ENCODE measurements around the gene FBXL7.

Gene FBXL7

DNA sequence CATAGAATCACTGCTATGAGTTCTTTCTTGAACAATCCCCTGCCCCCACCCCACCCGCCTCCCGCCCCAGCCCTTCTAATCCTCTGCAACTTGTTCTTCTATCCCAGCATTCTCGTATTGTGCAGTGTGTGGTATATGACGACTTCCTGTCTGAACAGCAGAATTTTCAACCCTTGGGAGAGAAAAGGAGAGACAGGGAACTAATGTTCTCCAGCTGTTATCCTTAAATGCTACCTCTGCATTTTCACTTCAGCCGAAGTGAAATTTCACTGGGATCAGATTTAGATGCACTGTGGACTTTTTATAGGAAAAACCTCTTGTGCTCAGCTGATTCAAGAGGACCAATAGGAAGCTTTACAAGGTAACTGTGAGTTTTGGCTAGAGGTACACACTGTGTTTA, 2.2 kb downstream of the FBXL7 start:
- no peak for DNase-seq

DNA sequence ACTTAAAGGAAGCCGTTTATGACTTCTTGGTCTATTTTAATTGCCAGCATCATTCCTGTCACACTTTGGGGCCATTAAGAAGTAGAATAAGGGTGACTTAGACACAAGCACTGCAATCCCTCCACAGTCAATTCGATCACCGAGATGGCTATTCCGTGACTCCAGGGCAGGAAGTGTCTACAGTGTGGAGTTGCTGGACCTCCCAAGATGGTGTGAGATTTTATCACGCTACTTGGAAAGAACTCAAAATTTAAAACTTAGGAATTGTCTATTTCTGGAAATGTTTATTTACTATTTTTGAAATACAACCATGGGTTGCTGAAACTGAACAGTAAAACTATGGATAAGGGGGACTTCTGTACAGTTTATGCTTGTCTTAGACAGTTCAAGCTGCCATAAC, 6.2 kb downstream of the FBXL7 start:
- no peak for DNase-seq

DNA sequence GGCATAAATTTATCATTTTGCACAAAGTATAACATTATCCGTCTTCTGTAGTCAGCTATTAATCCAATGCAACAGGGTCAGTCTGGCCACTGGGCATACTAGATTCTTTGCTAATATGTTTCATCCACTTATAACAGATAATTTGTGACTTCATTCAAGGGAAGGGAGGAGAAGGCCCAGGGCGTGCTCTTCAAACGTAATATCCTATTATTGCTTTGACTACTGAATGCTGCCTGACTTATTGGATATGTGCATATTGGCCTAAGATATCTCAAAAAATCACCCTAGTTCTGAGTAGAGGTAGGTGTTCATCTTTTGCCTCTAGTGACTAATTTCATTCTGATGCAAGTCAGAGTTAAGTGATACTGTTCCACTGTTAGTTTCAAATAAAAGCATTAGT, 6.9 kb downstream of the FBXL7 start:
- no peak for DNase-seq

DNA sequence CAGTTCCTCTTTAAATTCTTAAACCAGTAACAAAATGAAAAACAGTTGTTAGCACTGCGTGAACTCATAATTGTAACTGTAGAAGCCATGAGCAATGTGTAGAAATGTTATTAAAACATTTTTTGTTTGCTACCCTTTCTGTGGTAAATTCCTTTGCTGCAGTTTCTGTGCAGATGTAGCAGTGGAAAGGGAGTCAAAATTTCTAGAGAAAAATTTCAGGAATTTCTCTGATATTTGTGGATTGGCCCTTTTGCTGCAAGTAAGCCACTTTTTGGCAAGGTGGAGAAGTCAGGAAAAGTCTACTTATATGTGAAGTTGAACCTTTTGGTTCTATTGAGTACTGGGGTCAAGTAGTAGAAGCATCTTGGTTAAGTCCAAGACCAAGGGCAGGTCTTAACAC, 10.1 kb downstream of the FBXL7 start:
- no peak for DNase-seq

DNA sequence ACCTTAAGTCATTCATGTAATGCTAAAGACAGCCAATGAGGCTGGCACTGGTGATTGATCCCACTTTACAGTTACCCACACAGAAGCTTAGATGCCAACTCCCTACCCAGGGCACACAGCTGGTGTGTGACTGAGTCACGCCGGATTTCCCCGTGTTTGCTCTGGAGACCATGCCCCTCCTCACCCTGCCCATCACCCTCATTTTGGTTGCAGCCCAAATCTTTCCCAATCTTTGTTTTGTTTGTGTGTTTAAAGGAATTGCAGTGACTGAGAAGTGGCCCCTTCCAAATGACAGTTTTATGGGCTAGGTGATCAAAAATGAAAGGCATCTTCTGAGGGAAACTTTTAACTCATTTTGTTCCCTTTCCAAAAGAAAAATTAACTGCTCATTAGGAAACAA, 10.9 kb downstream of the FBXL7 start:
- DNase-seq, result no peak

DNA sequence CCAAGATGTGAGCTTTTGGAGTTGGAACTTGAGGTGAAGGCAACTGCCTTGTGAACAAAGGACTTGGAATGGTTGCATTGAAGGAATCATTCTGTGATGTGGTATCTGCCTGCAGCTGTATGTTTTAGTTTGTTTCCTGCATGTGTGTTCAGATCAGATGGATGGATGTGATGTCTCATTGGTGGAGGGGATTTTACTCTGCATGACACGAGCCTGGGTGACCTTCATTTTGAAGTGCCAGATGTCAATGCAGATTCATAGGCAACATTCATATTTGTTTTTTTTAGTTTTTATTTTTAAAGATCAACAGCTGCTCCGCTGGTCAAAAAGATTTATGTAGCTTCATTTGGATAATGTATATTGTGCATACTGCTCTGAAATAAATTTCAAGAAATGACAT, 13.5 kb downstream of the FBXL7 start:
- DNase-seq, result no peak

DNA sequence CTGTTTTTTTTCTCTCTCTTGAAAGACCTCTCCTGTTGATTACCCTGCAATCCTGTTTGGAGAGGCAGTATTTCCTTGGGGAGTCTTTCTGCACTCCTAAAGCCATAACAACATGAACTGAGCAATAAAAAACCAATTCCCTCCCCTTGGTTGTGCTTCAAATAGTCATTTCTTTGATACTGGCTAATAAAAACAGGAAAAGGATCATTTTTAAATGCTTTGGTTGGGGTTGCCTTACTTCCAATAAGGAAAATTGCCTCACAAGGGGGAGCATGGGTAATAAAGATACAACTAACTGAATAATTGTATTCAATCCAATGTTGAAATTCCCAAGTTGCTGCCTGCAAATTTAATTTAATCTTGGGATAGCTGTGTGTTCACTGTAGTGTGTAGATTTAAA, 13.9 kb downstream of the FBXL7 start:
- DNase-seq, result no peak

DNA sequence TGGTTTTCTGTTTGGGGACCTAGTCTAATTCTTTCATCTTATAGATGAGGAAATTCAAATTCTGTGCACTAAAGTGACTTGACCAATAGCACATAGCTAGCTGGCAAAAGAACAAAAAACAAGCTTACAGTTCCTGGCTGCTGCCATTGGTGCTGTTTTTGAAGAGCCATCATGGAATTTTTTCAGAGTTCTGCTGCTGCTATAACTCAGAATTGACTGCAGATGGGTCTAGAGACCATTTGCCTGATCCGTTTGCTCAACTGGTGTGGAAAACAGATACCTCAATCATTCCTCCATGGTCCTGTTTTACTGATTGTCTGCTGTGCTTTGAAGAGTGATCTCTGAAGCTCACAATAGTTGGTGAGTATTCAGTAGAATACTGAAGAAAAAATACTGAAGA, 15.2 kb downstream of the FBXL7 start:
- DNase-seq, result no peak

DNA sequence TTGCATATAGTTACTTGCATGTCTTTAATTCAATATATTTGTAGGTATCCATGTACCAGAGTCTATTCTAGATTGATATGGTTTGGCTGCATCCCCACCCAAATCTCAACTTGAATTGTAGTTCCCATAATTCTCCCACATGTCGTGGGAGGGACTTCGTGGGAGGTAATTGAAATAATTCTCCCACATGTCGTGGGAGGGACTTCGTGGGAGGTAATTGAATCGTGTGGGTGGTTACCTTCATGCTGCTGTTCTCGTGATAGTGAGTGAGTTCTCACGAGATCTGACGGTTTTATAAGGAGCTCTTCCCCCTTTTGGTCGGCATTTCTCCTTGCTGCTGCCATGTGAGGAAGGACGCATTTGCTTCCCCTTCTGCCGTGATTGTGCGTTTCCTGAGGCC, 16.5 kb downstream of the FBXL7 start:
- DNase-seq, result no peak

DNA sequence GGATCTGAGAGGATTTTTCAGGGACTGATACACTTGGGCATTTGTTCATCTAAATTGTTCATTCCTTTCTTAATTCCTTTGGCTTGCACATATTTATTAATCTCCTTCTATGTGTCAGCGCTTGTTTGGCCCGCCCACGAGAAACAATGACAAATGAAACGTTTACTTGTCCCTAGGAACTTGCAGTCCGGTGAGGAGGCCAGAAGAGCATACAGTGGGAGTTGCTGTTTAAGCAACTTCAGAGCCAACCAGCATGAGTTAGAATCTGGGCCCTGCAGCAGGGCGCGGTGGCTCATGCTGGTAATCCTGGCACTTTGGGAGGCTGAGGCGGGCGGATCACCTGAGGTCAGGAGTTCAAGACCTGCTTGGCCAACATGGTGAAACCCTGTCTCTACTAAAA, 18.8 kb downstream of the FBXL7 start:
- DNase-seq, result no peak

DNA sequence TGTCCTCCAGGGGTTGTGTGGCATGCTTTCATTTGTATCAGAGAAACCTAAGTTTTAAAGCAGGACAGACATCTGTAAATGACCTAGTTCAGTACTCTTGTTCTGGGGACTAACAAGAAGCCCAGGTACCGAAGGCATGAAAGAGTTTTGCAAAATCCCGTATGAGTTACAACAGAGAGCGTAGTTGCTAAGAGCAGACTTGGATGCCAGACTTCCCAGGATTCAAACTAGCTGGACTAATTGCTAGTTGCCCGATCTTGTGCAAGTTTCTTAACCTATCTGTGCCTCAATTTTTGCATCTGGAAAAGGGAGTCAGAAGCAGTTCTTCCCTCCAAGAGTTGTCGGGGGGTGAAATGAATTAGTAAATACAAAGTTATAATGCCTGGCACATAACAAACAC, 20.9 kb downstream of the FBXL7 start:
- DNase-seq, result no peak

DNA sequence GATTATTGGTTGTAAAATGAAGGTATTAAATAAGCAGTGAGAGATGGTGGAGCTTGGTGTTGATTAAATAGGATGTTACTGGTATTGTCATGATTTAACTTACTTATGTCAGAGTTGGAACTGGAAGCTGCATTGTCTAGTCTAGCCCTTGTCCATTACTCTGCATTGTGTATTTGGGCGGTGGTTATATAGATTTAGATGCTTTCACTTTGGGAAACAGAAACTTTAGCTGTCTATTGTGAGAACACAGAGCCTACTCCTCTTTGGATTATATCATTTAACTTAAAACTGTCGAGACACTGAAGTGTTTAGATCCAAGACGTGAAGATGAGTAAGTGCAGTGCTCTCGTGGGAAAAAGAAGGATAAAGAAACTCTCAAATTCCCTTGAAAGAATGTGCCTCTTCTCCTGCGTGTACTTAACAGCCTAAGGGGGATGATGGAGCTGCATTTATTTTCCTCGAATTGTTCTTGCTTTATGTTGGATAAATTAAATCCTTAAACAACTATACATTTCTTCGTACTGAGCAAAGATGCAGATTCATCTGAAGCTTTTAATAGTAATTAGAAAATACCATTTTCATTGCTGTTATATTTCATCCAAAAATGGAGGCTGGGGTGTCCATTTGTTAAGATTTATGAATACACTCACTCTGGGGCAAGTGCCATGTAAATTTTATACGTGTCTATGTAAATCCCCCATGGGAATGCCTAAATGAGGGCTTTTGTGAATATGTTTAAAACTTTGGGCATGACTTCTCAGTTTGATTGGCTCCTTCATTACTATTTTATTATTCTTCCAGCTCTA, 21.6 kb downstream of the FBXL7 start:
- DNase-seq, result no peak

DNA sequence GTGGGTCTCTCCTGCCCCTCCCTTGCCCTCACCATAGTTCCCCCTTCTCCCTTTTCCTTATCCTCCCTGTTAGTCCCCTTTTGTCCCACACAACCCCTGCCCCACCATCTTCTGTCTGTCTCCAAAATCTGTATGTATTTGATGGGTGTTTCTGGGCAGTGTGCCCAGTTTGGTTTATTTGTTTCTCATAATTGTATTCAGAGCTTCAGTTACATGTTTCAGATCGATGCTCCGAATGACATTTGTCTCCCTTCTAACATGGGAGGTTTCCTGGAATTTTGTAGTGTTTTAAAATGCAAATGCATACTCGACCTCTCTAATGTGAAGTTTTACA, 22.2 kb downstream of the FBXL7 start:
- DNase-seq, result no peak

DNA sequence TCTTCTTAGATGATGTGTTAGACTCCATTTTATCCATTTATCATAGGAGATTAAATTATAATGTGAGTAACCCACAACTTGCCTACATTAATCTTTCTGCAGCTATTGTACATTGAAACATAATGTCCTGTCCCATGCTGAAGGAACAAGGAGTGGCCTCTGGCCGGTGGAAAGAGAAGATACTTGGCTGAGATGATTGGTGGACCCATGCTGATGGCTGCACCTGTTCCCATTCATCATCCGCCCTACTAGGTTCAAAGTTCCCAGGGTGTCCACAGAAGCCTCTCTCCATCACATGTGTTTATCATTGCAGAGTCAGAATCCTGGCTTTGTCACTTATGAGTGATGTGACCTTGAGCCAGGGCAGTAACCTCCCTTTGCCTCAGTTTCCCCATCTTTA, 24.7 kb downstream of the FBXL7 start:
- DNase-seq, result no peak

DNA sequence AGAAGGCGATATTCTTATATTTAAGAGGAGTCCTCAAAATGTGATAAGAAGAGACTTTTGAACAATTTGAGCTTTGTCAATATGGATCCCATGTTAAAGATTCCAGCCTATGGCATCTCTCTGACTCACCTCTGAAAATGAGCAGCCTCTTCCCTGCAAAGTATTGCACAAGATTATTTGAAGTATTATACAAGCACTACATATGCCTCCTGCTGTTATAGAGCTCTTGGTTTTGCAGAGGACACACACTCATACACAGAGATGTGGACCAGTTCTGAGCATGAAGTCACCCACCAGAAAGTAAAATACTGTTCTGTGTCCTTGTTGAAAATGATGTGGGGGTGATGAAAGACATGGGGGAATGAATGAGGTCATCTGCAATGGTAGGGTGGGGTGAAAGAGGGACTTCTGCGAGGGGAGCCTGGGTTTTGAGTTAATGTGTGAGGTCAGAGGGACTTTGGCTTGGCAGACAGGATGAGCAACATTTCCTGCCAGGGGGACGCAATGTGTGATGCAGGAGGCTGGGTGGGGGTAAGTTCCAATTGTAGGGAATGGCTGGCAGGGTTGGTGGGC, 25.8 kb downstream of the FBXL7 start:
- no peak for DNase-seq

DNA sequence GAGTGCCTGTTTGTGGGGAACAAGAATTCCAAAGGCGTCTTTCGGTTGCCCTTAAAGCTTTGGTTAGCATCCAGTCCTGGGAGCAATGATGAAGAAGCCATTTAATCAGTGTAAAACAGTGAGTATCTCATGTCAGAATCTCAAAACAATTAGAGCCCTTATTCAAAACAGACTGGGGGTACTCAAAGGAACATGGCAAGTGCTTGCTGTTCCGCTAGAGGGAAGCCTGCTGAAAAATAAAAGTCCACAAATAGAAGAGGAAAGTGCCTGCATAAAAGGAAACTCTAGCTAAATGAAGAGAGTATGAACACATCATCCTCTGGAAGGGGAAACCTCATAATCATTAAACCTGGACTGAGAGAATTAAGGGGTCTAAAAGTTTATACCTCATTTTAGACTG, 26.4 kb downstream of the FBXL7 start:
- DNase-seq, result no peak

DNA sequence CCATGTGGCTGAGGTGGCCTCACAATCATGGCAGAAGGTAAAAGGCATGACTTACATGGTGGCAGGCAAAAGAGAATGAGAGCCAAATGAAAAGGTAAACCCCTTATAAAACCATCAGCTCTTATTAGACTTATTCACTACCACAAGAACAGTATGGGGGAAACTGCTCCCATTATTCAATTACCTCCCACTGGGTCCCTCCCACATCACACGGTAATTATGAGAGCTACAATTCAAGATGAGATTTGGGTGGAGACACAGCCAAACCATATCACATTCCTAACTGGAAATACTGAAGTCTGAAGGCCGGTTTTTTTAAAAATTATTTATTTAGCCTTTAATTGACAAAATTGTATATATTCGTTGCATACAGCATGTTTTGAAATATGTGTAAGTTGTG, 28.5 kb downstream of the FBXL7 start:
- DNase-seq, result no peak

DNA sequence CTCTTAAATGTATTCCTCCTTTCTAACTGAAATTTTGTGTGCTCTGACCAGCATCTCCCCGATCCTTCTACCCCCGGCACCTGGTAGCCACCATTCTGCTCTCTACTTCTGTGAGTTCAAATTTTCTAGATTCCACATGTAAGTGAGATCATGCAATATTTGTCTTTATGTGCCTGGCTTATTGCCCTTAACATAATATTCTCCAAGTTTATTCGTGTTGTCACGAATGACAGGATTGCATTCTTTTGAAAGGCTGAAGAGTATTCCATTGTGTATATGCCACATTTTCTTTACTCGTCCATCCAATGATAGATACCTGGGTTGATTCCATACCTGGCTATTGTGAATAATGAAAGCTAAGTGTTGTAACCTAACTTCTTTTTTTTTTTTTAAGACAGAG, 29.0 kb downstream of the FBXL7 start:
- DNase-seq, result no peak

DNA sequence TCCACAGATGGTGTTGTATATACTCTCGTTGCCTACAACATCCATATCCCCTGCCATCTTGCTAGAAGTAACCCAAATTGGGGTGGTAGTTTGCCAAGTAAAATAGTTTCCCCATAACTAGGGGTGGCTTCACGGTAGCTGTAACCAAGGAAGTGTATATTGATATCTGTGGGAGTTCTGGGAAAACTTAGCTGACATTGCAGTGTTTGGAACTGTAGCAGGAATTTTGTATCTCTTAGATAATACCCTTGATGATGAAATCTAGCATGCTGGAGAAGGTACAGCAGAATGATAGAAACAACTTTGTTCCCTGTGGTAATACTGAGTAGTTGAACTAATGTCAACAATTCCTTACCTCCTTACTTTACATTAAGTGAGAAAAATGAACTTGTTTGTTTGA, 29.8 kb downstream of the FBXL7 start:
- no peak for DNase-seq

DNA sequence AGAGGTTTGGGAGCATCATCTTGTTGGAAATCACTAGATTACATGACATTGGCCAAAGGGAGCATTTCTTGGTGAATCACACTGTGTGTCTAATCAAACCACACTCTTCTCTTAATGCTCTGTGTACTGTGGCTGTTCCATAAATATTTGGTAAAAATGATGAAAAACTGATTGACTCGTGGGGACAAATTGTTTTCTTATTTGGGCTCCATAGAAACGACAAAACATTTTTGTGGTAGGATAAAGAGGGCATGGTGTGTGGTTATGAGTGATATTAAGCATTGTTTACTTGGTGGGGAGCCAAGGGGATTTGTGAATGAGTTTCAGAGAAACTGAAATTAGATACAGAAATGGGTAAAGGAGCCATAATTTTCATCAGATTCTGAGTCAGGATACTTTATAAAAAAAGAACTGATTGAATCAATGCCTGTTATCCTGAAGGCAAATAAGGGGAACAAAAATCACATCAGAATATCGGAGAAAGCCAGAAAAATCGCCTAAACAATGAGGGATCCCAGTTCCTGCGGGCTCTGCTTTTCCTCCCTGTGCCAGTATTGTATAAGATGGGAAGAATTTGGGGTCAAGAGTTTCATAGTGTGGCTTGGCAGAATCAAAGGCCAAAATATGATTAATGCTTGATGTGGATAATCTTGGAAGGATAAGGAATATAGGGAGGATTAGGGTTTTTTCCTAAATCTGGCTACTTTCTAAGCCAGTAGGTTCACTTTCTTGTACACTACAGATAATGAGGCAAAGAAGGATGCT, 33.3 kb downstream of the FBXL7 start:
- no peak for DNase-seq

DNA sequence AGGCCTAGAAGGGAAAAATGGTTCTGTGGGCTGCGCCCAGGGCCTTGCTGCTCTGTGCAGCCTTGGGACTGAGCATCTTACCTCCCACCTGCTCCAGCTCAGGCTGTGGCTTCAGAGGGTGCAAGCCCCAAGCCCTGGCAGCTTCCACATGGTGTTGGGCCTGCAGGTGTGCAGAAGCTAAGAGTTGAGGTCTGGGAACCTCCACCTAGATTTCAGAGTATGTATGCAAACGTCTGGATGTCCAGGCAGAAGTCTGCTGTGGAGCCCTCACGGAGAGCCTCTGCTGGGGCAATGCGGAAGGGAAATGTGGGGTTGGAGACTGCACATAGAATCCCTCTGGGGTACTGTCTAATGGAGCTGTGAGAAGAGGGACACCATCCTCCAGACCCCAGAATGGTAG, 36.0 kb downstream of the FBXL7 start:
- DNase-seq, result no peak

DNA sequence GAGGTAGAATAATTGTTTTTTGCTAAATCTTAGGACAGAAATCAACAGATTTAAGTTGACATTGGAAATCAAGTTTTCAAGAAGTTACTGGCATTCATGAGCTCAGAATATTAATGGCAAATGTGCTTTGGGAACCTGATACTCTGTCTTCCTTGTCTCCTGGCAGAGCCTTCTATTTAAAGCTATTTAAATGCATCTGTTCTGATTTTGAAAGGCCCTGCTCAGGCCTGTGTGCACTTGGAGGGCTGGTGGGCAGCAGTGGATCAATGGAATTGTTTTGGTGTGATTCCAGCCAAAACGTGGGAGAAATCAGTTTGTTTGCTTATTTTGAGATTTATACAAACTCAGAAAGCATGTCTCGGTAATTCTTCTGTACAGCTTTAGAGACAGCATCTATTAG, 38.5 kb downstream of the FBXL7 start:
- DNase-seq, result no peak

DNA sequence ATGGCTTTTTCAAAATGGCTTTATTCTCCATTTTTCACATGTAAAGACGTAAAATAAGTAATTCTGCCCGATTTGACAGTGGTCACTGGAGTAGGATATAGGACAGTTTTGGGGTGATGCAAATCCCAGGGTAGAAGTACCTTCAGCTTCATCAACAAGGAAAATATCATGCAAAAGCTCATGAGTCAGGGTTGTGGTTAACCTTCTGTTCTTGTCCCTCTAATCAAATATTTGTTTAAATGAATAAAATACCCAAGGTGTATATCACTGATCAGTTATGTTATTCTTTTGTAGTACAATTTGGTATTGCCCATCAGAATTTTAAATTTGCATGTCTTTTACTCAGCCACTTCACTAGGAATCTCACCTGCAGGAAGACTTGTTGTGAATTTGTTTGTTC, 40.0 kb downstream of the FBXL7 start:
- DNase-seq, result no peak

DNA sequence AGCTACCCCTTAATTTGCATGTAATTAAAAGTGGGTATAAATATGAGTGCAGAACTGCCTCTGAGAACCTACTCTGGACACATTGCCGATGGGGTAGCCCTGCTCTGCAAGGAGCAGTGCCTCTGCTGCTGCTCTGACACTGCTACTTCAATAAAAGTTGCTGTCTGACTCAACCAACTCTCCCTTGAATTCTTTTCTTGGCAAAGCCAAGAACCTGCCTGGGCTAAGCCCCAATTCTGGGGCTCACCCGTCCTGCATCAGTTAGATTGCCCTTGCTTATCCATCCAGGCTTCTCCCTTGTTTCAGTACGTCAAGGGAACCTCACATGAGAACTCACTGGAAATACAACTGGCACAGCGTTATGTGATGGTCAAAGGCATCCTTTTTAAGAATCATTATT, 44.1 kb downstream of the FBXL7 start:
- no peak for DNase-seq

DNA sequence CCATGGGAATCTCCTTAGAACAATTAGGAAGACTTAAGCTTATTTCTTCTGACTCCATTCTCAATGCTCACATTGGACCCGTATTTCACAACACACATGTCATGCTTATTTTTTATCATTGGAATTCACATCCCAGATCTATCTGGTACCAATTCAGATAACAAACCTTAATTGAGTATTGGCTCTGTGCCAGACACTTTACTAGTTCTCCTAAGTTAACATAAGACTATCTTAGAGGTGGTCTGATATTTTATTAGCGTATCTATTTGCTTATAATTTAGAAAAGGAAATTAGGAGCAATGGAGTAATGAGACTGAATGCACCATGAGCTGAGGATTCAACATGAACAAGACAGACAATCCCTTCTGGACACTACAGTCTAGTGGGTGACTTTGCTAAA, 45.1 kb downstream of the FBXL7 start:
- DNase-seq, result no peak

Measured in CD4-positive, alpha-beta T cell treated with Interleukin-17A for 4 hours (primary cell).